Ammon's horn (tissue), 1 donor: ENCODE measurements around the gene PDE5A.

Experiments used
- DNase-seq: peaks from one replicate; pipeline ENCODE4 v3.0.0-alpha.2; 2016; ENCODE audit warnings: low spot score

Gene PDE5A

DNA sequence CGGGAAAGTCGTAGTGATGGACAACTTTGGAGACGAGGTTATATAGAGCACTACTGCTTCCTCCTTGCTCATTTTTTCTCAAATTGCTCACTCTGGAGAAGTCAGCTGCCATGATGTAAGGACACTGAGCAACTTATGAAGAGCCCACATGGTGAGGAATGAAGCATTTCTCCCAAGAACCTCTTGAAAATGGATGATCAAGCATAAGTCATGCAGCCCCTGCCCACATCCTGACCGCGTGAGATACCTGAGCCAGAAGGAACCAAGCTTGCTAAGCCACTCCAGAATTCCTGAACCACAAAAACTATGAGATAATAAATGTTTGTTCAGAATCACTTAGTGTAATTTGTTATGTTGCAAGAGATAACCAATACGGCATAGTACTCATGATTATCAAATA is 42.8 kb downstream of the PDE5A start:
- DNase-seq: no peak

DNA sequence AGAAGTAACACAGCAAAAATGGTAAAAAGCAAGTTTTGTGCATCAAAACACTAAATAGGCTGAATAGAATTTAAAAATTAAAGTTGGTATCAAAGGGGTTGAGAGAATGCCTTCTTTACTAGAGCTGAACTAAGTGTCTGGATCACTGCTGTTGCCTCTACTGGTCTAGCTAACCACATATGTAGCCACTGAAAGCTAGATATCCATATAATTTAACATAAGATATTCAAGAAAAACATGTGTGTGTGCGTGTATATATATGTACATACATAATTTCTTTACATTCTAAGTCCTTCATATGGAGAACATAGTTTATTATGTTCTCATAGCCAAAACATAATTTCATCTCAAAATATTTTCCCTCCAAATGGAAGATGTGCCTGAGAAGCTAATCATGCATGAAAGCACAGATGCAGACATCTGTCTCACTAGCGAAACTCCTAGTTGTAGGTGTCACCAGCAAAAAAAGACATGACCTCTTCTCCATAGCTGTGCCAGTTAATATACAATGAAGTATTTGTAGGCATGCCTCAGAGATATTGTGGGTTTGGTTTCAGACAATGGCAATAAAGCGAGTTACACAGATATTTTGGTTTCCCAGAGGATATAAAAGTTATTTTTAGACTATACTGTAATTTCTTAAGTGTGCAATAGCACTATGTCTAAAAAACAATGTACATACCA is 47.3 kb downstream of the PDE5A start:
- DNase-seq: no peak

DNA sequence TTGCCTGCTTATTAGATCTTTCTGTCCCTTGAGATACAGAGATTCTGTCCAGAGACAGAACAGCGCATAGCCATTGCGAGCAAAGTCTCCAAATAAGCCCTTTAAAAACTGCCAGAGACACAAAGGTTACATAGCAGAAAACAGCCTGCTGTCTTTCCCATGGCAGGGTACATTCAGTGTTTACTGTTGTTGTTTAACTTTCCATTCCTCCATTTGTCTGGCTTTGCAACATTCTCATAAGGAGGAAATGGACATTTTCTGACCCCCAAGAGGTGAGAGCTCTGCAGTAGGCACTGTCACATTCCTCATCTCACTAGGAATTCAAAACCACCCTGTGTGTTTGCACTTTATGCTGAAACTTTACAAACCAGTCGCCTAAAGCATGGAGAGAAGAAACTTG is 48.3 kb downstream of the PDE5A start:
- DNase-seq: no peak

DNA sequence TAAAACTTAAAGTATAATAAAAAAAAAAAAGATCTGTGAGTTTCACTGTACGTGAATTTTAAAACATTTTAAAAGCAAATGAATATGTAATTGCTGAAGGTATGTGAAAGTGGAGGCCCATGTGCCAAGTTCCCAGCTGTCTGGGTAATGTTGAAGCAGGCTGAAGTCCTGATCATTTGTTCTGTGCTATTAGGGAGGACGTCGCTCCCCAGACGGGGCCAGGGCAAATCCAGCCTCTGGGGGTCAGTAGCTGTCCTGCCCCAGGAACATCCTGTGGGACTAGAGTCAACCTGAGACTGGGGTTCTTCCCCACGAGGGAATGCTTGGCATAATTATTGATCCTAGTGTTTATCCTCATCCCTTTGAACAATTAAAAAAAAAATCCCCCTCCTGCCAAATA is 48.8 kb downstream of the PDE5A start:
- DNase-seq: no peak

DNA sequence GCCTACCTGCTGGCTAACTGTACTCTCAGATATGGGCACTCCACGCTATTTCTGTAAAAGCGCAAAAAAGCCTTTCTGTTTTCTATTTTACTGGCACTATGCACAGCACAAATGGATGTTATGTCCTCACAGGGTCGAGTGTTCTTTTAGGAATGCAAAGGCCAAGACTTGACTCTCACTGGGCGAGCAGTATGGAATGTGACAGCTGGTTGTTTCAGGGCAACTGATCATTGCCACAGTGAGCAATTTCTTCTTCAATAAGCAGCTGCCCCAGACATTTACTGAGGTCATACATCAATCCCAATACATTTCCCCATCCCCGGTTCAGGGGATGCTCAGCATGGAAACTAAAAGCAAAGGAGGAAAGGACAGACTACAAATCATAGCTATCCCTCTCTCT is 58.2 kb downstream of the PDE5A start:
- no peak for DNase-seq

DNA sequence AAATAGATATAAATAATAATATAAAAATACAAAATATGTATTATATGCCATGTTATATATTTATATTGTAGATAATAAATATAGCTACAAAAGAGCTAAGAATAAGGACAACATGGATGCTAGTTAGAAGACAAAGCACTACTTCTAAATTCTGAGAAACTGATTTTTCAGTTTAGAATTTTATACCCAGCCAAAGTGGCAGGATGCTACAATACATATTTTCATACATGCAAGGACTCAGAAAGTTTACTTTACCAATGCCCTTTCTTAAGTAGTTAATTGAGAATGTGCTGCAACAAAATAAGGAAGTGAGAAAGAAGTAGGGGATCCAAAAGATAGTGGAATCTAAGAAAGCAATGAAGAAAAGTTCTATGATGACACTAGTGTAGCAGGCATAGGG is 64.5 kb downstream of the PDE5A start:
- no peak for DNase-seq

DNA sequence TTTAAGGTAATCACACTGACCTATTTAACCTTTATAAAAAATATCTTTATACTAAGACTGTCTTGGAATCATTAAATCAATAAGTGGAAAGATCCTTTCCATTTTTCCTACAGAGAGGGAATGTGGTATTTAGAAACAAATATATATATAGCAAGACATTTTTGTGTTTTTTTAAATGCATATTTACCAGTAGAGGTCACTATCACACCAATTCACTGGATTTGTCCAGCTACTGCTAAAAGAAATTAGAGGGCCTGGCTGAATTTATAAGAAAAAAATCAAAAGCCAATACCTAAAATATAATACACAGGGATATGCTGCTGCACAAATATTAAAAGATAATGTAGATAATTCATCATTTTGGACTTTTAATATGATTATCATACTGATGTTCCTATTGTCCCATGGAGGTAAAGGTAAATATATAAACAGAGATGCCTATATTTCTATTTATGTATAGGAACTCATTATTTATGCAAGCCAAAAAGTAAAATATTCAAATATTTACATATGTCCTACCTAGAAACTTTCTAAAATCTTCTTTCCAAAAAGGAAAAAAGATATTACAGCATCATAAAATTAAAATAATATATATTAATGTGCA is 69.5 kb downstream of the PDE5A start:
- peak; percentile 20 for DNase-seq

DNA sequence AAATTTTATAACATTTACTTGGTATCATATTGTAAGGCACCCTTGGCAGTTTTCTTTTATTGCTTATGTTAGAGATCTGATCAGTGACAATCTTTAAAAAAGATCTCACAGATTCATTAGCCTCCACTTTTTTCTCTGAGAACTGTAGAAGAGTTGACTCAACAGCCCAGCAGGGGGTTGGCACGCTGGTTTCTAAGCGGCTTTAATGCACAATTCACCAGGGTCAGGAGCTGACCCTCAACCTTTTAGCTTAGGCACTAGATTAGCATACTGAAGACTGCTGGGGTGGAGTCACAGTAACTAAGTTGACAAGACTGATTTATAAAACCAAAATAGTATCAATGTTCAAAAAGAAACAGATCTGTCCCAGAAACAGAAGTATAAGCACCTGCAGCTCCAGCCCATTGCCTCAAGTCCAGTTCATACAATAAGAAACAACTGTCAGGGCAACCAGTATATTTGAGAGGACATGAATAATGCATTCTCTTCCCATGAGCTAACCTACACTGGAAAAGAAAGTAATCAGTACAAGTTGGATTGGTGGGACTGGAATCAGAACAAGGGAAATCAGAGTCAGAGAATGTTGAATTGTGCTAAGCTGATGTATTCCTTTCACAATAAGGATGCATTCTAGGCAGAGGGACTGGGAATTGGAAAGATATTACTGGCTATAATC is 77.6 kb downstream of the PDE5A start:
- DNase-seq: no peak

DNA sequence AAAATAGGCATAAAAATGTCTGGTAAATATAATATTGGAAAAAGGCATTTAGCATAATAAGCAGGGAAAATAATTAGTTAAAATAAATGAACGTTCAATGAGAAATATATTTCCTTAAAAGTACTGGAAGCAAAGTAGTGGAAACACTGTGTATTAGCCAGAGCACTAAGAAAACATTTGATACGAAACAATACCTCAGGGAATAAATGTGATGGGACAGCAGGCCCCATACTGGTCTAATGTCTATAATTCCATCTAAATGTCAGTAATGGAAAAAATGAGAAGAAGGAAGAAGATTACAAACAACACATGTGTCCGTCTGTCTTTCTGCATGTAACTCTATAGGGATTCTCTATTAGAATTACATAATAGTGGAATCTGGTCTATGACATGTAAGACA is 79.0 kb downstream of the PDE5A start:
- DNase-seq: no peak

DNA sequence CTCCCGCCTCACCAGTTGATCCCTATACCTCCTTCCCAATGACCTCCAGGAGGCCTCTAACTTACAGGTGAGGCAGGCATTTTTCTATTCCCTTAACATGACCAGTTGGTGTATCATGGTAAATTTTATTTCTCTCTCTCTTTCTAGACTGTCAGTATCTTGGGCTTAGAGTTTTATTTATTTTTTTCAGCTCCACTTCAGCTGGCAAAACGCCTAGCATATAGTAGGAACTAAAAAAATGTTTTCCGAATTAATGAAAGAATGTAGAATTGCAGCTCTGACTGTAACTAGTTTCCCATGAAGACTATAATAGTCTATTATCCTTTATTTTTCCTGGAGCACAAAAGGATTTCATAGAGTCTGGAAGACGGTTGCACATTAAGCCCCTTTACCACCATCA is 84.8 kb downstream of the PDE5A start:
- no peak for DNase-seq

DNA sequence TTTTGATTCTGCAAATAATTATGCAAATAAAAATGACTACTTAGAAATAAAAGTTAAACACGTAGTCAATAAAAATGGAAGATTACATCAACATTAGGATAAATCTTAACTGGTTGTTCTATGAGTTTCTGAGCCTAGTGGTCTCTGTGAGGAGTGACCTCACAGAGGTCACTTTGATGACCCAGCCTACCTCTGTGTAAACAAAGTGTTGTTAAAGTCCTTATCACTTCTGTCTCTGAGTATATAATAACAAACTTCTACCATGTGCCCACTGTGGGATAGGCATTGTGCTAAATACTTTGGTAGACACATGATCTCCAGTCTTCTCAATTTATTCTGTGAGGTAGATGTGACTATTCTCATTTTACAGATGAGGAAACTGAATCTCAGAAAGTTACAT is 85.4 kb downstream of the PDE5A start:
- no peak for DNase-seq

DNA sequence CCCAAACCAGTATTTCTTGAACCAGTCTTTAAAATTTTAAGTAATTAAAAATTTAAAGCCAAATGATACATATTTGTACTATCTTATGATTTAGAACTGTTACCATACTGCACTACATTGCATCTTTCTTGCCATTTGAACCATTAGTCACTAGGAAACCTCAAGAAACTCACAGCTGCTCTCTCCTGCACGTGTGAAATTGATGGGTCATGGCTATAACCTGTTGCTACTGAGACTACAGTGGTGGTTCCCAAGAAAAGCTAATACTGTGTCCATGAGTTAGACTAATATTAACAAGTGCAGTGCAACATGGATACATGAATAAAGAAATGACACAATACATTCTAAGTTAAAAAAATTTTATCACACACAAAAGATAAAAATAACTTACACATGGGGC is 88.4 kb downstream of the PDE5A start:
- no peak for DNase-seq

DNA sequence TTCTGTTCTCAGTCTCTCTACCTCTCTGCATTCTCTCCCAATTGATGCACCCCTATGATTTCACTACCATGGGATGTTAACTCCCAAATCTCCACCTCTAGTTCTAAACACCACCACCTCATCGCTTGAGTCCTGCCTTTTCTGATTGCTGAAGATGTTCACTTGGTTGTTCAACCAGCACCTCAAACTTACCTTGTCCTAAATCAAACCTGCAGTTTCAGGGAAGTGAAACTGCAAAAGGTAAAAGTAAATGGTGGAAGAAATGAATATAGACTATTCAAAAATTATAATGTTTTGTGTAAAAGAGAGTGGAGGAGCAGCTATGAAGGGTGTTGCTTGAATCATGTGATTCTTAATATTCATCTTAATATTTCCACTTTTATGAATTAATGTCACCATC is 91.0 kb downstream of the PDE5A start:
- DNase-seq: no peak

DNA sequence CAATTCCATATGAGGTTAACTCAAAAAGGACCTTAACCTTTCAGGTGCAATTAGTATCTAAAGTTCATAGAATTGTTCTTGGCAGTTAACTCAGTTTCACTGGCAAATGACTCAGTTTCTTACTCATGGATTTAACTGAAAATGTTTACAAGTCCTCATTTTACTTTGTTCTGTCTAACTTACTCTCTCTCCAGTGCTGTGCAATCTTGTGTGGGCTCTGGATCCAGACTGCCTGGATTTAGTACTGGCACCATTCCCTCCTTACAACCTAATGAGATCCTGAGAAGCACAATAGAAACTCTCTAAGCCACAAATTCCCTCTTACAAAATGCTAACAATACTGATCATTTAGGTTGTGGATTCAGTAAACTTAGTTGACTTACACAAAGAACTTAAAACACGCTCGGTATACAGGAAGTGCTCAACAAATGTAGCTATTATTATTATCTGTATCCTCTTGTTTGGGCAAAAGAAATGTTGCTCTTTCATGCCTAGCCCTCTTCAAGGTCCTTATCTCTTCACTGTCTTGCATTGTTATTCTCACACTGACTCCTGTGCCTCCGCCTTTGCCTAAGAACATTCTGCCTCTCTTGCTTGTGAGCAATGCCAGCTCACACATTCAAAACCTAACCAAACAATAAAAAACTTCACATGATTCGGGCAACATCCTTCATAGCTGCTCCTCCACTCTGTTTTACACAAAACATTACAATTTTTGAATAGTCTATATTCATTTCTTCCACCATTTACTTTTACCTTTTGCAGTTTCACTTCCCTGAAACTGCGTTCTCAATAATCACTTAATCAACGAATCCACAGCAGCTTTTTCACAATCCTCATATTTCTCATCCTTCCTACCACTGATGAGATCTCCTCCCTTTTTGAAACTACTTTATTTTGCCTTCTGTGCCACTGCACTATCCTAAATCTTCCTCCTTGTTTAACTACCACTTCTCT is 91.8 kb downstream of the PDE5A start:
- peak; percentile 13 for DNase-seq

DNA sequence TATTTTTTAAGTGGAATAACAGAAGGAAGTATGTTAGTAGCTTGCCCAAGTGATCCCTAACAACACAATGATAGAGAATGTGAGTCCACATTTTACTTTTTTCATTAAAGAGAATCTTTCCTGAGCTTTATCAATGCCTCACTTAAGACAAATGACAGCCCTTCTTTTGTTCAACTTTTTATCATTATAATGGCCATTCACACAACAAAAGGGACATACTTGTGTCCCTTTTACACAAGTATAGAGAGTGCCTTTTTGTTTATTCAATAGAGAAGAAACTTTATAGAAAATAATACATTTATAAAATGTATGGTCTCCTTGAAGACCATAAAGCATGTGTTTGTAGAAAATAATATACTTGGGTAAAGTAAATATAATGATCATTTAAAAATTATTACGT is 96.3 kb downstream of the PDE5A start:
- no peak for DNase-seq

DNA sequence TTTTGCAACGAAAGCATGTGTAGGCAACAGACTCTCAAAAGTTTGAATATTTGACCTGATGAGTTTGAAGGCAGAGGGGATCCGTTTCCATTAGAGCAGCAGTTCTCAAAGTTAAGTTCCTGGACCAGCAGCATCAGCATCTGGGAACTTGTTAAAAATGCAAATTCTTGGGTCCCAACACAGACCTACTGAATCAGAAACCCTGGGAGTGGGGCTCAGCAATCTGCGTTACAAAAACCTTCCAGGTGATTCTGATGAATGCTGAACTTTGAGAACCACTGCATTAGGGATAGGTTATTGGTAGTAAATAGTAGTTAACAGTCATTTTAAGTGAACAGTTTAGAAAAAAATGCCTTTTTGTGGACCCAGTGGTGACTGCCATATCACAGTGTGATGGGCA is 98.8 kb downstream of the PDE5A start:
- DNase-seq: no peak

DNA sequence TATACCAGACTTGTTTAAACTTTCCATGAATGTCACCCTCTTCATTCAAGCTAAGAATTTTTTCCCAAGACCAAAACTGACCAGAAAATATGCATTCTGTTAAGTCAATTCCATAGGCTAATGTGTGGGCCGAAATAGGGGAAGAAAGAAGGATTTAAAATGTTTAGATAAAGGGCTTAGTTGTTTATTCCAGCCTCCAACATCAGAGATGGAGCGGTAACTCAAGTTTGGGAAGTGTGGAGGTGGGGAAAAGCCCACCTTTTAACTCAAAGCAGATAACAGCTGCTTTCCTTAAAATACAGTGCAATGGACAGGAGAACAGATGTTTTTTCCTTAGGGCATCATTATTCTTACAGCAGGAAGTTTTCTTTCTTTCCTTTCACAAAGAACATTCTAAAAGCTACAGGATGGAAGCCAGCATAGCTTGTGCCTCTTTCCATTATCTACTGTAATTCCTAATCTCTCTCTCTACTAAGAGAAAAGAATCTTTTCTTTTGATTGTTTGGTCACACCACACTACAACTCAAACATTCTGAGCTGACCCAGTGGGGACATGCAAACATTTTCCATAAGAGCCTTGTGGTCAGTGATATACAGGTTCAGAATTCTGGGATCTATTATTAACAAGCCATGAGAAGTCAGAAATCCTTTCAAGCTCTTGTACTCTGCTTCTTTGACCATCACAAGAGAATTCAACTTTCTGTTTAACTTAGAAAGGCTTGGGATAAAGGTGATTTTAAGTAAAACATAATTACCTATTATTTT is 101.6 kb downstream of the PDE5A start:
- no peak for DNase-seq

DNA sequence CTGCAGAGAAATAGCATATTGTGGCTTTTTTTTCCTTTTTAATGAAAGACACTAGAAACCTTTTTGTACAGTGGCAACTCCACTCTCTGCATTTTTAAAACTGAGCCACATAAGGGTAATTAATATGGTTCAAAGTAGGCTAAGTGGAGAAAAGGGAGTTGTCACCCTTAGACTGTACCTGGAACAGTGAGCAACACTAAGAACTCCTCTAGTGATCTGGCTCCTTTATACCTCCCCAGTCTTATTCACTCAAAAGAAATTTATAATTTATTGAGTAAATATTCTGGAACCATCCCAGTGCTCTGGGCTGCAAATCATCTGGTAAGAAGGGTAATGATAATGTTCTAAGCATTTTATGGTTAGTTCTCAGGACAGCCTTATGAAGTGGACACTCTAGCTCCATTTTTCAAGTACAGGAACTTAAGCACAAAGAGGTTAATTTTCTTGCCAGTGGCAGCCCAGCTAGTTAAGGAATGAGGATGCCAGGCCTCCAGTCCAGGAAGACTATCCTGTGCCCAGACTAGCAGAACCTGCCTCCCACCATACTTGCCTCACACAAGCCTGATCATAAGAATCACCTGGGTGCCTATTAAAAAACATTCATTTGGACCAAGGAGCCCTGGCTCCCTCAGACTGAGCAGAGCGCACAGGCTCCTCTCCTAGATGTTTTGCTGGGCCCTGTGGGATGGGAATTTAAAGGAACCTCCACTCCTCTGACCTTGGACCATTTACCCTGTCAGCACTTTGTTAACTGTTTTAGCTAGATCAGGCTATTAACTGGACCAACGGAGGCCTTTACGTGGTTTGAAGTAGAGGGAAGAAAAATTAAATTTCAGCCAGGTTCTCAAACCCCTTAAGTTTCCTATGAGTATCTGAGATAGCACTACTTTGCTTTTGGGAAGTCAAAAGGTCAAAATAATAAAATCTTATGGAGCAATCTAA is 102.6 kb downstream of the PDE5A start:
- DNase-seq: no peak

DNA sequence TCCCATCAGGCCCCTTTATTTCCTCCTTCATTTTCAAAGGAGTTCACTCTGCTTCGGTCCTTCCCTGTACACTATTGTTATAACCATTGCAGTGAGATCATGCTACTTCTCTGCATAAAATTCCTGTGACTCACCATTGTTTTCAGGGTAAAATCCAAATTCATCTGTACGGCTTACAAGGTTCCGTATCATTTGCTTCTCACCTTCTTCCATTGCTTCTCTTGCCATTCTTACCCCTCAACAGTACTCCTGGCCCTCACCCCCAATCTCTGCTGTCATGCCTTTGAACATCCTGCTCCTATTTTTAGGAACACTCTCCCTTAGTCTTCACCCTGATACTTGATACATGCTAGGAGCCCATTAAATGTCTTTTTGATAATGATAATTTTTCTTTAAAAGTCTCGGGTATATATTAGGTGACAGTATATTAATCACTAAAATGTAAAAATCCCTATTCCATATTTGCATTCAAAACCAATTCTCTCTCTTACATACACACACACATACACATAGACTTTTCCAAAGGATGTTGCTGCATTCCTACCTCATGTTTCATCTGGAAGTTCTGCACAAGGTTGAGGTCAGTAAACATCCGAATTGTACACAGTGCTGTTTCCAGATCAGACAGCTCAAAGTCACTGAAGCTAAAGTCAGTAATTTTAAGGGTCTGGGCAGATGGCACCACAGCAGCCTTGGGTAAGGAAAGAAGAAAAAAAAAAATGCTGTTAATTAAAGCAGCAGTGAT is 103.4 kb downstream of the PDE5A start:
- no peak for DNase-seq

DNA sequence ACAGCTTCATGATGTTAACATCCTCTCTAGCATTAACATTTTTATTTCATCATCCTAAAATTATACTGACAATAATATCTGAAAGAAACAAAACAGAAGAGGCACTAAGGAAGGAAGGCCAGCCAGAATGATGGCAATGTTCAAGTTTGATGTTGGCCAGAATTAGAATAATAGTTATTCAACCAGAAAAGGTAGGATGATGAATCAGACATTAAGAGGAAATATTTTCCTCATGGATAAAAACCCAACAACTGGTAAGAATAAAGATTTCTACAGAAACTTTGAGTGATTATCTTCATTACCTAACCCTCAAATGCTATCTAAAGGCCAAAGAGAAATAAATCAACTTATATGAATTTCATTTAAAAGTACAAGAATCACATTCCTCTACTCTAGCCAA is 105.2 kb downstream of the PDE5A start:
- no peak for DNase-seq
